Ishikawa (cell line): ENCODE data around the gene IMMP2L.

Experiments
- CEBPB ChIP-seq: IDR thresholded peaks from 2 replicates; pipeline ENCODE4 v1.6.1; 2012
- CREB1 ChIP-seq: IDR thresholded peaks from 2 replicates; pipeline ENCODE4 v1.6.1; 2012; ENCODE audit warnings: low read depth
- EGR1 ChIP-seq: IDR thresholded peaks from 2 replicates; pipeline ENCODE4 v1.6.1; 2012
- EP300 ChIP-seq: IDR thresholded peaks from 2 replicates; pipeline ENCODE4 v1.6.1; 2012; ENCODE audit warnings: borderline replicate concordance
- FOXM1 ChIP-seq: IDR thresholded peaks from 2 replicates; pipeline ENCODE4 v1.6.1; 2012; ENCODE audit warnings: low read depth, borderline replicate concordance
- NFIC ChIP-seq: IDR thresholded peaks from 2 replicates; pipeline ENCODE4 v1.6.1; 2012
- RAD21 ChIP-seq: IDR thresholded peaks from 2 replicates; pipeline ENCODE4 v1.6.1; 2012; ENCODE audit warnings: low read depth
- REST ChIP-seq: IDR thresholded peaks from 2 replicates; pipeline ENCODE4 v1.6.1; 2012; ENCODE audit warnings: low read depth, mild to moderate bottlenecking
- TAF1 ChIP-seq: IDR thresholded peaks from 2 replicates; pipeline ENCODE4 v1.6.1; 2012; ENCODE audit warnings: low read depth, mild to moderate bottlenecking
- TCF12 ChIP-seq: IDR thresholded peaks from 2 replicates; pipeline ENCODE4 v1.6.1; 2012; ENCODE audit warnings: low read depth
- TEAD4 ChIP-seq: IDR thresholded peaks from 2 replicates; pipeline ENCODE4 v1.6.1; 2012
- USF1 ChIP-seq: IDR thresholded peaks from 2 replicates; pipeline ENCODE4 v1.6.1; 2012
- YY1 ChIP-seq: IDR thresholded peaks from 2 replicates; pipeline ENCODE4 v1.6.1; 2012; ENCODE audit warnings: low read depth
- ZBTB7A ChIP-seq: IDR thresholded peaks from 2 replicates; pipeline ENCODE4 v1.6.1; 2012; ENCODE audit warnings: low read depth
- TF ChIP-seq, protein P1 (sequence below): IDR thresholded peaks from 2 replicates; pipeline ENCODE4 v1.6.1; 2012

IMMP2L gene

DNA sequence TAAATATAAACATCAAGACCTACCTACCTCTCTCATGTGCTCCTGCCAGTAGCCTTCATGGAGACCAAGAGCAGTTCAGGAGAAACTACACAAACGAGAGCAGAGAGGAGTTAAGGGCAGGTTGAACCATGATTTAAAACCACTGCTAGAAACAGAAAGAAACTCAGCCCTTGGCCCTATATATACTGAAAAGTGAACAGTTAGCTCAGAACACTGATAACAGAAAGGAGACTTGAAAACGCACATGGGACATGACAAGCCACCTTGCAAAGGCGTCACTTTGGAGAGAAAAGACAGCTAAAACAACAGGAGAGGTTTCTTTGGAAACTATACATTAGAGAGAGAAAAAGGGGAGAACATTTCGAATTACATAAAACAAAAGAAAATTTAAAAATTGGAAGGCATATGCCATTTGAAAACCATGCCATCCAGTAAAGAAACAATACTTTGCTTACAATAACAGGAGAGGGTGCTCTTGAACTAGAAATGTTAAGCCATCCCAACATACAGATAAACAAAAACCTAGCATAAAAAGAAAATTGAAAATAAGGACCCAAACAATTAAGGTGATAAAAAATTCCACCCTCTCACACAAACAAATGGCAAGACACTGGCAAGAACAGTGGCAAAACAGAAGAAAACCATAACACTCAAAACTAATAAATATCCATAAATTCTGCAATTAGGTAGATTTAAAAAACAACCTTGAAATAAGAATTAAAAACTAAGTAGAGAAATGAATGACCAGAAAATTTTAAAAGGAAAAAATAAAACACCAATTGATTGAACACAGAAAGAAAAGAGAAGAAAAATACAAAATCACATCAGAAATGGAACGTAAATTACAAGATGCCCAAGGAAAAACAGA lies 232.7 kb downstream of the IMMP2L start:
- TF ChIP-seq RAD21 (peak; percentile 4; the same call in 1 of the 2 replicates), TAF1 (no peak)

DNA sequence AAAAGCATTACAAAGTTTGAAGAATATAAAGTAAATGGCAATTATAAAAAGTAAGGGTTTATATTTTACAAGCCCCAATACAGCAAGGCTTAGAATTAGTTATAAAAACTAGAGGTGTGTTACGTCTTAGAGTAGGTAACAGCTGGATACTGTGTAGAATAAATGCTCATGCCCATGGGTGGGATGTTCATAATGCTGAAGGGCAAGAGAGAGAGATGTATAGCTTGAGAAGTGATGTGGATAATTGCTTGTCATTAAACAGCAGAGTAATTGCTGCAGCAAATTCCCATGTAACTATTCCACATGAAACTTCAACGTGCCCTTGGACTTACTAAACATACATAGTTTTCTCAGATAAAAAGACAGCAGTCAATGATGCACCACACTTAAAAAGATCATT lies 233.8 kb downstream of the IMMP2L start:
- TF ChIP-seq TAF1 (no peak), TEAD4 (no peak), RAD21 (no peak), CREB1 (no peak), REST (no peak), TCF12 (no peak), EP300 (no peak), USF1 (no peak), FOXM1 (no peak)
- TF ChIP-seq, protein P1, sequence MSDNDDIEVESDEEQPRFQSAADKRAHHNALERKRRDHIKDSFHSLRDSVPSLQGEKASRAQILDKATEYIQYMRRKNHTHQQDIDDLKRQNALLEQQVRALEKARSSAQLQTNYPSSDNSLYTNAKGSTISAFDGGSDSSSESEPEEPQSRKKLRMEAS: no peak

GRCh38 chr7:111324776-111325175 lies 237.5 kb downstream of the IMMP2L start:
- TF ChIP-seq TEAD4 (no peak), NFIC (no peak), CREB1 (no peak), RAD21 (no peak), TAF1 (no peak), USF1 (no peak), TCF12 (no peak), CEBPB (no peak), EGR1 (no peak), ZBTB7A (no peak), EP300 (no peak), REST (no peak), FOXM1 (no peak), YY1 (no peak)
- TF ChIP-seq, protein P1: no peak

DNA sequence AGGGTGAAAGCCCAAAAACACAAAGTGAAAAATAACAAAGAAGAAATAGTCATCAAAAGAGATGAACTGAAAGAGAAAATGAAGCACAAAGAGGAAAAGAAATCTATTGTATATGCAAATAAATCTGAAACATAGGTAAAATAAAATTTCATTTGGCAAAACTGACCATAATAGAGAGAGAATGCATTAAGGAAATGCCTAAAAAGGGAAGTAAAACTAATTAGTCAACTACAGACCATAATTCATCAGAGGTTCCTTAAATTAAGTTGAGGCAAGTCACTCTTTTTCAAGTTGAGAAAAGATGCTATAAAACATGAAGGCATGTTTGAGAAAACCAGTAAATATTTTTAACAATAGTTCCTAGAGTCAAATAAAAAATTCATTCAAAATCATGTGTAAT lies 238.1 kb downstream of the IMMP2L start:
- TF ChIP-seq YY1: no peak
- TF ChIP-seq, protein P1: no peak
- no peak for TF ChIP-seq REST
- no peak for TF ChIP-seq TEAD4
- no peak for TF ChIP-seq RAD21
- no peak for TF ChIP-seq USF1
